Nephron (organoid): Measurements from ENCODE around the gene STXBP5L.

Experiments
- H3K27ac Mint-ChIP-seq, 3 experiments: 2 replicates each; pipeline ENCODE4 v1.8.0; 2020; ENCODE audit warnings: mixed read lengths in 3 of 3, mild to moderate bottlenecking in 2 of 3, moderate library complexity in 1 of 3
- H3K27me3 Mint-ChIP-seq: 2 replicates; pipeline ENCODE4 v1.8.0; 2021; ENCODE audit warnings: low read depth, mild to moderate bottlenecking, moderate library complexity, mixed read lengths
- H3K36me3 Mint-ChIP-seq: 2 replicates; pipeline ENCODE4 v1.8.0; 2020; ENCODE audit warnings: low read depth, mixed read lengths
- H3K4me1 Mint-ChIP-seq: 2 replicates; pipeline ENCODE4 v1.8.0; 2020; ENCODE audit warnings: mixed read lengths
- H3K4me3 Mint-ChIP-seq, 3 experiments: 2 replicates each; pipeline ENCODE4 v1.8.0; 2020; ENCODE audit warnings: mild to moderate bottlenecking in 3 of 3, mixed read lengths in 3 of 3, moderate library complexity in 2 of 3
- H3K9me3 Mint-ChIP-seq: 2 replicates; pipeline ENCODE4 v1.8.0; 2020; ENCODE audit warnings: mixed read lengths
- TF ChIP-seq, protein P1 (sequence below), 3 experiments: fragments of 200-600 bp; sonication (generic); IDR thresholded peaks; one replicate each; pipeline ENCODE4 v1.5.0; 2021; ENCODE audit warnings: antibody characterized with exemption in 3 of 3; ENCODE audit not compliant: unreplicated experiment in 3 of 3

Gene STXBP5L

DNA sequence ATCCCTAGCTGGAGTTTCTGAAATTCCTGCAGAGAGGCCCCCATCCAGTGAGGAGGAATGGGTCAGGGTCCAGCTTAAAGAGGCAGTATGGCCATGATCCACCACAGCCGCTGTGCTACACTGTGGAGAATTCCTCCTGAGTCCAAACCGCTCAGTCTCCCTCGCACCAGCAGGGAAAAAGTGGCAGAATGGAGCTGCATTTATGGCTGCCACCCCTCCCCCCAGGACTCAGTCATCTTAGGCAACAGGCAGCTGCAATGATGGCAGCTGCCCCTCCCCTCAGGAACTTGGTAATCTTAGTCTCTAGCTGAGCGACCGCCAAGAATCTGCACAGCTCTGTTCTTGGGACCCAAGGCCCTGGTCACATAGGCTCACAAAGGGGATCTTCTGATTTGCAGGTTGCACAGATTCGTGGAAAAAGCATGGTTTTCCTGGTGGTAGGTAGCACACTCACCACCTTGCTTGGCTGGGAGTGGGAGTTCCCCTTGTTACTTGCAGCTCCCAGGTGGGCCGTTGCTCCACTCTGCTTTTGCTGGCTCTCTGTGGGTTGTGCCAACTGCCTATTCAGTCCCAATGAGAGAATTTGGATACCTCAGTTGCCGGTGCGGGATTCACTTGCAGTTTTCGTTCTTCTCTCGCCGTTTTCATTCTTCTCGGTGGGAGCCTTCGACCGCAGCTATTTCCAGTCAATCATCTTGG, 204.1 kb downstream of the STXBP5L start:
- Mint-ChIP-seq H3K27ac (no peak overlapping the region), H3K4me3 (no peak overlapping the region)

GRCh38 chr3:121126033-121126706, 218.2 kb downstream of the STXBP5L start:
- TF ChIP-seq, protein P1, sequence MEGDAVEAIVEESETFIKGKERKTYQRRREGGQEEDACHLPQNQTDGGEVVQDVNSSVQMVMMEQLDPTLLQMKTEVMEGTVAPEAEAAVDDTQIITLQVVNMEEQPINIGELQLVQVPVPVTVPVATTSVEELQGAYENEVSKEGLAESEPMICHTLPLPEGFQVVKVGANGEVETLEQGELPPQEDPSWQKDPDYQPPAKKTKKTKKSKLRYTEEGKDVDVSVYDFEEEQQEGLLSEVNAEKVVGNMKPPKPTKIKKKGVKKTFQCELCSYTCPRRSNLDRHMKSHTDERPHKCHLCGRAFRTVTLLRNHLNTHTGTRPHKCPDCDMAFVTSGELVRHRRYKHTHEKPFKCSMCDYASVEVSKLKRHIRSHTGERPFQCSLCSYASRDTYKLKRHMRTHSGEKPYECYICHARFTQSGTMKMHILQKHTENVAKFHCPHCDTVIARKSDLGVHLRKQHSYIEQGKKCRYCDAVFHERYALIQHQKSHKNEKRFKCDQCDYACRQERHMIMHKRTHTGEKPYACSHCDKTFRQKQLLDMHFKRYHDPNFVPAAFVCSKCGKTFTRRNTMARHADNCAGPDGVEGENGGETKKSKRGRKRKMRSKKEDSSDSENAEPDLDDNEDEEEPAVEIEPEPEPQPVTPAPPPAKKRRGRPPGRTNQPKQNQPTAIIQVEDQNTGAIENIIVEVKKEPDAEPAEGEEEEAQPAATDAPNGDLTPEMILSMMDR (IDR thresholded peaks at IDR 0.05; ENCODE audit: unreplicated experiment in 3 of 3) = no peak
- Mint-ChIP-seq H3K4me3 (no peak overlapping the region), H3K4me1 (peaks cover 10% of the 10 kb centered on the region), H3K27ac (peak overlapping the region in 2 of 3 experiments; percentile 9 to 38), H3K27me3 (no peaks in the 10 kb centered on the region), H3K9me3 (no peaks in the 10 kb centered on the region), H3K36me3 (no peaks in the 10 kb centered on the region)

More for the DNA sequence above, 204.1 kb downstream of the STXBP5L start:
- Mint-ChIP-seq H3K4me1 (no peaks in the 10 kb centered on the region), H3K9me3 (no peaks in the 10 kb centered on the region), H3K36me3 (no peaks in the 10 kb centered on the region), H3K27me3 (no peaks in the 10 kb centered on the region)
- TF ChIP-seq, protein P1 (IDR thresholded peaks at IDR 0.05; ENCODE audit: unreplicated experiment in 3 of 3) = no peak

- peaks cover 10% of the 10 kb centered on the region for H3K4me1 Mint-ChIP-seq
- no peaks in the 10 kb centered on the region for H3K27me3 Mint-ChIP-seq
- no peak overlapping the region for H3K4me3 Mint-ChIP-seq
Measured at GRCh38 chr3:121126707-121127035, 218.7 kb downstream of the STXBP5L start.

GRCh38 chr3:121152573-121152972, 244.6 kb downstream of the STXBP5L start:
- Mint-ChIP-seq H3K4me1 (no peaks in the 10 kb centered on the region), H3K9me3 (peaks cover 3% of the 10 kb centered on the region), H3K27me3 (no peaks in the 10 kb centered on the region)

More at GRCh38 chr3:121126707-121127035, 218.7 kb downstream of the STXBP5L start:
- H3K36me3 Mint-ChIP-seq = no peaks in the 10 kb centered on the region
- no peaks in the 10 kb centered on the region for H3K9me3 Mint-ChIP-seq
- TF ChIP-seq, protein P1 (IDR thresholded peaks at IDR 0.05; ENCODE audit: unreplicated experiment in 3 of 3) = no peak
- peak overlapping the region in 2 of 3 experiments; percentile 9 to 56 for H3K27ac Mint-ChIP-seq

DNA sequence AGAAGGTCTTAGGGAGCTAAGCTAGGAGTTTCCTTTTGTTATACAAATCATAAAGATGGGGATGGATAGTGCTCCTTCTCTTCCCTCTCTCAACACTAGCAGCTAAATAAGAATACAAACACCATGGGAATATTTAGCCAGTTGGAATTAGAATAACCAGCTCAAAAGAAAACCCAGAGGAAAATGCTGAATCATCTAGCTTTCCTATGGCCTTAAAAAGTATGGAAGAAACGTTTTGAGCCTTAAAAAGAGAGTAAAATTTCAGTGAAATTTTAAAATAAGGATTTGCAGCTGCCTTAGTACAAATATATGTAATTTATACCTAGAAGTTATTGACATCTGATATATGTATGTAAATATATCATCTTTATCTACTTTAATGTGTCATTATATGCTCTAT, 245.8 kb downstream of the STXBP5L start:
- Mint-ChIP-seq H3K4me3 (no peak overlapping the region), H3K9me3 (no peaks in the 10 kb centered on the region)

More at GRCh38 chr3:121152573-121152972, 244.6 kb downstream of the STXBP5L start:
- H3K27ac Mint-ChIP-seq = no peak overlapping the region
- TF ChIP-seq, protein P1 (IDR thresholded peaks at IDR 0.05; ENCODE audit: unreplicated experiment in 3 of 3) = peak; percentile 12 to 32 (median 24)
- no peaks in the 10 kb centered on the region for H3K36me3 Mint-ChIP-seq
- no peak overlapping the region for H3K4me3 Mint-ChIP-seq

More for the DNA sequence above, 245.8 kb downstream of the STXBP5L start:
- no peak overlapping the region for H3K27ac Mint-ChIP-seq
- H3K4me1 Mint-ChIP-seq = no peaks in the 10 kb centered on the region
- TF ChIP-seq, protein P1 (IDR thresholded peaks at IDR 0.05; ENCODE audit: unreplicated experiment in 3 of 3) = no peak
- H3K27me3 Mint-ChIP-seq = no peaks in the 10 kb centered on the region
- H3K36me3 Mint-ChIP-seq = no peaks in the 10 kb centered on the region
